ENCODE data around the gene KLC3.

DNA sequence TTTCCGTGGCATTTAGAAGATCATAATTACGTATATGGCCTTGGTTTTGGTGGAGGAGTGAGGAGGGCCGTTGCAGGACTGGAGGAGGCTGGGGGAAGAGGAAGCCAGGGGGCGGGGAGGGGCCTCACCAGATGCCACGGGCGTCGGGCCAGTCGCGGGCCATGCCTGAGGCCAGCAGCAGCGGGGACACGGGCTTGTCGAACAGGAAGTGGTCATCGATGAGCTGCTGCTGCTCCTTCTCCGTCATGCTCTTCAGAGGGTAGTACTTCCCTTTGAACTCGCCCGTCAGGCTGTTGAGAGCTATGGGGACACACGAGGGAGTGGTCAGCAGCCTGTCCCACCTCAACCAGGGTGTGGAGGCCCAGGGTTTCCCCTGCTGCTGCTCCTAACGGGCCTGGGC, 28.9 kb upstream of the KLC3 start:
- TF ChIP-seq POLR2AphosphoS5 (IDR thresholded peaks at IDR 0.05; ENCODE audit: low read depth, low read length) (no peak), POLR2A (IDR thresholded peaks at IDR 0.05; ENCODE audit: low read depth, low read length) (no peak), TAF1 (IDR thresholded peaks at IDR 0.05; ENCODE audit: borderline replicate concordance, low read depth, low read length) (no peak)
